GM21447 (cell line): ENCODE results near the gene CACHD1.
"Not testable (repeated sequence)": the region's sequence is repeated elsewhere in the genome, so short reads cannot be mapped to it uniquely, and the experiment has no call there.

Source experiments
- ATAC-seq: cut with Tn5 transposase; IDR thresholded peaks from one replicate; pipeline ENCODE4 v1.9.1; 2021; ENCODE audit not compliant: unreplicated experiment

CACHD1 gene

DNA sequence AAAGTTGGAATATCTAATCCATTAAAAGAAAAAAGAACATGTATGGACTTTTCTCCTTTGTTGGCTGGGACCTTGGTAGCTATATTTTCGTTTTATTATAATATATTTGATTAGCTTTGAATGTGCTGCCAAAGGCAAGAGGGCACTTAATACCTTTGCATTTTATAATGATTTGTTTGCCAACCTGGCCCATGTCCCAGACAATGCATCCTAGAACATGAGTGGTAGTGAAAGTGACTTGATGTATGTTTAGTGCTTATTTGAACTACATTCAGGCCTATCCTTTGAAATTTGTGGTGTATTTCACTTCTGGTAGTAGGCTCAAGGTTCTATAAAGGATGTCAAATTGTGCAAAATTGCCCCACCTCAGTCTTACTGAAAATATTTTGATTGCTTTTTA, 25.9 kb downstream of the CACHD1 start:
- ATAC-seq, result no peak

- ATAC-seq, result no peak
Measured at GRCh38 chr1:64496606-64497005, 26.7 kb downstream of the CACHD1 start.

DNA sequence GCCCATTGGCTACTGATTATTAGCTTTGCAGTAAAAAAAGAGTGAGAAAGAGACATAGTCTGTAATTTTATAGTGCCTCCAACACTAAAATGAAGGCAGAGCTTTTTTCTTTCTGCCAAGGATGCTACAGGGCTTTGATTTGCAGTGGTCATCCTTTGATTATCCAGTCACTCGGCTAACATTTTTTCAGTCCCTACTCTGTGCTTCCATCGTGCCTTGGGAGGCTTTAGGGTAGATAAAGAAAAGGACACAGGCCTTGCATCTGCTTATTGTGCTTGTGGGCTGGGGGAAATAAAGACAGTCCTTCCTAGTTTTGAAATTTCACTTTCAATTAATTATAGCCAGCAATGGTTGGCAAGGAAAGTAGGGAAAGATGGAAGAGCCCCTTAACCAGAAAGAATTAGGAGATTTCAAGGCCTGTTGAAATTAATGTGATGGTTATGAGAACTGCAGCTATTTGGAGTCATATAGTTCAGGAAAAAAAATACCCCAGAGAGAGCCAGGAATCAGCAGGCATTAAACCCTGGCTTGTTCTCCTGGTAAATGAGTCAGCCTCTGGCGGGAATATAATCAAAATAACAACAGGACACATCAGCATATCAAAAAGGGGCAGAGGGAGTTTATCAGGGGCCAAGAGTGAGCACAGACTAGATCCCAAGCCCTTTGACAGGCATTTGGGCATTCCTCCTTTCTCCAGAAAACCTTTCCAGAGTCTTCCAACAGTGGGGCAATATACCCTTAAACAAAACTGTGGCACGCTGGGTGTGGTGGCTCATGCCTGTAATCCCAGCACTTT, 27.4 kb downstream of the CACHD1 start:
- no peak for ATAC-seq

- ATAC-seq, result no peak
Measured at GRCh38 chr1:64498325-64498724, 28.4 kb downstream of the CACHD1 start.

DNA sequence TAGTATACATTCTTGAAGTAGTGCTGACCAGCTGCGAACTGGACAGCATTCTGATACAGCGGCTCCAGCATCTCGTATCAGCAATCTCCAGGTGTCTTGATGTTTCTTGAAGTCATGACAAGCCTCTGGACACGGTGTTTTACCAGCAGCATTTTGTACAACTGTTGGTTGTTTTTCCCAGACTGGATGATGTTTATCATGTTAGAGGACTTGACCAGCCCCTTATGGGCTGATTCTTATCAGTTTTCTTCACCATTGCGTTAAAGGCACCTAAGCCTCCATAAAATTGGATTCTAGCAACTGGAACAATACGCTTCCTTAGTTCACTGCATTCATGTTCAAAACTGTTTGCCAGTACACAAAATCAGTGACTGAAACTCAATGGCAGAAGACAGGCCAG, 29.1 kb downstream of the CACHD1 start:
- ATAC-seq, result no peak

GRCh38 chr1:64499966-64500365, 30.0 kb downstream of the CACHD1 start:
- no peak for ATAC-seq

- ATAC-seq, result no peak
Measured at GRCh38 chr1:64502083-64502482, 32.2 kb downstream of the CACHD1 start.

DNA sequence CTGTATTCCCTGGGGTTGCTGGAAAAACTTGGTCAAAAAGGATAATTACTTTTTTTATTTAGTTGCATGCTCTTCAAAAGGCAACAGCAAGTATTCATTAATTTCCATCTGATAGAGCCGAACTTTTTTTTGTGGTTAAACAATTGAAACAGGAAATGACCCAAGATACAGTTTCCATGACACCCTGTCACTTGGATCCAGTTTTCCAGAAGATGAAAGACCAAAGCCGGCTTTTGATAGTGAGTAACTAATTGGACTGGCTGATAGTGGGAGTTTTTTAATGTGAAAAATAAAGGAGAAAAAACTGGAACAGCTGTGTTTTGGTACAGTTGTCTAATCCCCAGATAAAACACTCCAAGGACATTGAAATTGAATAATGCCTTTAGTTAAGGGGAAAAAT, 33.0 kb downstream of the CACHD1 start:
- ATAC-seq, result no peak

GRCh38 chr1:64505232-64505943, 35.5 kb downstream of the CACHD1 start:
- no peak for ATAC-seq

GRCh38 chr1:64505944-64506655, 36.2 kb downstream of the CACHD1 start:
- ATAC-seq, result no peak

GRCh38 chr1:64508629-64509028, 38.7 kb downstream of the CACHD1 start:
- ATAC-seq, result no peak

DNA sequence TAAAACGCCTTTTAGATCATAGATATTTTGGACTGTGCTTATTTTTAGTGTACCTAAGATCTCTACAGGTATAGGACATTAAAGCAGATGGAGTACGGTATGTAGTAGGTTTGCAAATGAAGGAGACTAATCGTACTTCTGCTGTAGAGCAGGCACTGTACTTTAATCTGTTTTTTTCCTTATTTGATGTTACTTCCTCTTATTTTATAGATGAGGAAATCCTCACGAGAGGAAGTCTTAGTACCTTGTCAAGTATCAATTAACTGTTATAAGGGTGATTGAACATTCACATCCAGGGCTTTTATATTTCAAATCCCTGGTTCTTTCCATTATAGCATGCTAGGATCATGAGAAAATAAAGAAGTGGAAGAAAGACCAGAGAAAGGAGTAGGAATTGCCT, 41.1 kb downstream of the CACHD1 start:
- ATAC-seq, result no peak

- ATAC-seq, result not testable (repeated sequence)
Measured at GRCh38 chr1:64512206-64512605, 42.3 kb downstream of the CACHD1 start.

GRCh38 chr1:64513545-64513944, 43.6 kb downstream of the CACHD1 start:
- ATAC-seq, result no peak

DNA sequence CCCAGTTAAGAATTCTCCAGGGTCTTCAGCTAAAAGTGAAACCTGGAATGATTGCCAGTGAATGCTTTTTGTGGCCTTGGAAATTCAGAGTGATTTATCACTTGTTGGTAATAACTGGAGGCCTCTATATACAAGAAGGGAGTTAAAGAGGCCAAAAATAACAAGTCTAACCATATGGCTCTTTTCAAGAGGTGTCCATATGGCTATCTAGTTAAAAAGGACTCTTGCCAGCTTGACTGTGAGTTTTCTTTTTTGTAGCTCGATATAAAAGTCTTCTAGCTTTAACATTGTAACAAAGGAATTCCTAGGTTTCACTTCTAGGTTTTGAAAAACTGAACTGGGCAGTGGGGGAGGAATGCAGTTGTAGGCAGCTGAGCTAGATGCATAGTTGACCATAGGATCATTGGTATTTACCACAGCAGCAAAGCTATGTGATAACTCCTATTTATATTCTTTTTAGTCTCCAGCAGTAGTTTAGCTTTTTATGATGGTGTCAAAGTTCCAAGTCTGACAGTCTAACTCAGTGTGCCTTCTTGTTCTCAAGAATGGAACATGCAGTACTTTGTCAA, 44.4 kb downstream of the CACHD1 start:
- no peak for ATAC-seq

DNA sequence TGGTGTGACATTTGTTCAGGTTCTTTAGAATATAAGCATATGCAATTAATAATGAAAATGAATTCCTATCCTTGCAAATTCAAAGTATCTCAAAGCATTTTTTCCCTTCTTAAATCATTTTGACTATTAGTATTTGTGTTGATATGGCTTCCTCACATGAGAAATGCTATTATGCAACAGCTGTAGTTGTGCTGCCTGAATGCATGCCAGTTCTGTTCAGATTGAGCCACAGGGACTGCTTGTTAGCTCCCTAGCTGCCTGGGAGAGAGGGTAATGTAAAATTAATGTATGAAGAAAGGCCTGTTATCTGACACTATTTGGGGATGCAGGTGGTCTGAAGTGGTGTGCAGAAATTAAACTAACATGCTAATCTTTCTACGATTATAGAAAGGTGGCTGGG, 45.5 kb downstream of the CACHD1 start:
- ATAC-seq, result no peak

- ATAC-seq, result no peak
Measured at GRCh38 chr1:64516301-64516700, 46.4 kb downstream of the CACHD1 start.

DNA sequence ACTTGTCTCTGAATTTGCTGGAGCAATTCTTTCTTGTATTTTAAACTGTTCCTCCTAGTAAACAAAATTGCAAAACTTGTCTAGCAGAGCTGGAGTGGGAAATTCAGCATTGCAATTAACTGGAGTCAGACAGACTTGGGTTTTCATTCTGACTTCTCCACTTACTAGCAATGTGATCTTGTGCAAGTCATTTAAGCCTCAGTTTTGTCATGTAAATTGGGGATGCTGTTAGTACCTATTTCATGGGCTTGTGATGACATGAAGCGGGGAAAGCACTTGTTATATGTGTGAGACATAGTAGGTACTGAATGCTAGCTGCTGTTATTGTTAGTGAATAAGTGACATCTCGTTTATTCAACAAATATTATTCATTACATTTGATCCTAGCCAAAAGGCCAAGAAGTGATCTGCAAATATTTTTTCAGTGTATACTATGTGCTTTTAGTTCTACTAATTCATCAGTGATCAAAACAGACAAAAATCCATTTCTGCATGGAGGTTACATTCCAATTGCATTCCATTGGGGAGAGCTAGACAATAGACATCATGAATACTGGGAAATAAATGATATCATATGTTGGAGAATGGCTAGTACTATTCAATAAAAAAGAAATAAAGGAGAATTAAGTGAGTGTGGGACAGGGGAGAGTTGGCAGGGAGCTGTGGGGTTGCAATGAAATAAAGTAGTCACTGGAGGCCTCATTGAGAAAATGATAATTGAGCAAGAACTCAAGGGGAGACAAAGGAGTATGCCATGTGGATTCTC, 47.1 kb downstream of the CACHD1 start:
- no peak for ATAC-seq

- no peak for ATAC-seq
Measured at GRCh38 chr1:64517640-64518039, 47.7 kb downstream of the CACHD1 start.

- ATAC-seq, result no peak
Measured at GRCh38 chr1:64518692-64519481, 49.0 kb downstream of the CACHD1 start.
